CD4-positive, alpha-beta T cell treated with Interleukin-4 for 1 hour (primary cell): ENCODE measurements around the gene CTNNA2.

Experiments
- DNase-seq, 2 donors: peaks; one replicate each; pipeline ENCODE4 v3.0.0-alpha.2; 2020 to 2022

The CTNNA2 gene

GRCh38 chr2:79941179-79941578 lies 428.3 kb downstream of the CTNNA2 start:
- DNase-seq, result no peak

- DNase-seq, result no peak
Measured at GRCh38 chr2:79944205-79944604, 431.4 kb downstream of the CTNNA2 start.

GRCh38 chr2:79945653-79946445 lies 433.0 kb downstream of the CTNNA2 start:
- DNase-seq, result no peak

GRCh38 chr2:79947751-79948150 lies 434.9 kb downstream of the CTNNA2 start:
- no peak for DNase-seq

- DNase-seq, result no peak
Measured at GRCh38 chr2:79950526-79950925, 437.7 kb downstream of the CTNNA2 start.

- DNase-seq, result no peak
Measured at GRCh38 chr2:79952616-79953015, 439.8 kb downstream of the CTNNA2 start.

- DNase-seq, result no peak
Measured at GRCh38 chr2:79960035-79960434, 447.2 kb downstream of the CTNNA2 start.

- no peak for DNase-seq
Measured at GRCh38 chr2:79960519-79960918, 447.7 kb downstream of the CTNNA2 start.

- no peak for DNase-seq
Measured at GRCh38 chr2:79964966-79965365, 452.1 kb downstream of the CTNNA2 start.

GRCh38 chr2:79966369-79966768 lies 453.5 kb downstream of the CTNNA2 start:
- DNase-seq, result no peak

GRCh38 chr2:79966882-79967281 lies 454.0 kb downstream of the CTNNA2 start:
- no peak for DNase-seq

GRCh38 chr2:79971807-79972206 lies 459.0 kb downstream of the CTNNA2 start:
- no peak for DNase-seq

GRCh38 chr2:79972661-79973060 lies 459.8 kb downstream of the CTNNA2 start:
- DNase-seq, result no peak

- no peak for DNase-seq
Measured at GRCh38 chr2:79975791-79976565, 463.1 kb downstream of the CTNNA2 start.

GRCh38 chr2:79977792-79978191 lies 464.9 kb downstream of the CTNNA2 start:
- DNase-seq, result no peak

GRCh38 chr2:79980116-79980515 lies 467.3 kb downstream of the CTNNA2 start:
- no peak for DNase-seq

GRCh38 chr2:79980816-79981215 lies 468.0 kb downstream of the CTNNA2 start:
- DNase-seq, result no peak

GRCh38 chr2:79981316-79981715 lies 468.5 kb downstream of the CTNNA2 start:
- DNase-seq, result no peak

- no peak for DNase-seq
Measured at GRCh38 chr2:79982445-79982844, 469.6 kb downstream of the CTNNA2 start.

- no peak for DNase-seq
Measured at GRCh38 chr2:79984476-79984875, 471.6 kb downstream of the CTNNA2 start.

- DNase-seq, result no peak
Measured at GRCh38 chr2:79985145-79985544, 472.3 kb downstream of the CTNNA2 start.

- DNase-seq, result no peak
Measured at GRCh38 chr2:79985571-79985970, 472.7 kb downstream of the CTNNA2 start.

GRCh38 chr2:79993144-79993543 lies 480.3 kb downstream of the CTNNA2 start:
- DNase-seq, result no peak

GRCh38 chr2:79994161-79994560 lies 481.3 kb downstream of the CTNNA2 start:
- no peak for DNase-seq
